ENCODE data around the gene ACVR2B.
"Not testable (repeated sequence)": the region's sequence is repeated elsewhere in the genome, so short reads cannot be mapped to it uniquely, and the experiment has no call there.

DNA sequence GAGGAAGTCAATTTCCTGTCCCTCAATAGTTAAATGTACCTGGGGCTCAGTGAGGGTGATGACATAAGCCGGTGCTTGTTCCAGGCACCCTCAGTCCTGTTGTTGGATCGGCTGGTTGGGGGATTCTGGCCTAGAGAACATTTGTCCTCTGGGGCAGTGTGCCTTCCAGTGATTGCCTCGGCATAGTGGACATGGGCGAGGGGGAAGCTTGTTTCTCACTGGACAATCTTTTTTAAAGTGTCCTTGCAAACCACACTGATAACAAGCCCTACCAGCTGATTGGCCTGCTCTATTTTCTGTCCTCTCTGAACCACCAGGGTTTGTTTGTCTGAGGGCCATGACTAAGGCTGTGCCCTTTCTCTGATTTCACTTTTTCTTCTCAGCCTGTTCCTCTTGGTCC, 10.5 kb upstream of the ACVR2B start:
- TF ChIP-seq CTCF (IDR thresholded peaks at IDR 0.05 in 2 of 3, conservative IDR thresholded peaks at IDR 0.05 in 1 of 3; ENCODE audit: borderline replicate concordance in 1 of 3, insufficient read depth in 1 of 3, low read depth in 2 of 3, low read length in 2 of 3); EZH2 (IDR thresholded peaks at IDR 0.05); POLR2A (IDR thresholded peaks at IDR 0.05; ENCODE audit: borderline replicate concordance, extremely low read depth, insufficient read depth, insufficient read length); TCF7L2 (IDR thresholded peaks at IDR 0.05; ENCODE audit: borderline replicate concordance, extremely low read depth, insufficient read depth, insufficient read length); ATF3 (IDR thresholded peaks at IDR 0.05): not testable (repeated sequence)
- TF ChIP-seq, protein P1, sequence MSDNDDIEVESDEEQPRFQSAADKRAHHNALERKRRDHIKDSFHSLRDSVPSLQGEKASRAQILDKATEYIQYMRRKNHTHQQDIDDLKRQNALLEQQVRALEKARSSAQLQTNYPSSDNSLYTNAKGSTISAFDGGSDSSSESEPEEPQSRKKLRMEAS (IDR thresholded peaks at IDR 0.05) = not testable (repeated sequence)
